HG02970 (cell line): ENCODE results near the gene AKAP13.
A peak's percentile ranks its signal among the peaks of the same experiment; 100 is the strongest.
"Not testable (repeated sequence)": the region's sequence is repeated elsewhere in the genome, so short reads cannot be mapped to it uniquely, and the experiment has no call there.

Experiments
- ATAC-seq: cut with Tn5 transposase; IDR thresholded peaks from one replicate; pipeline ENCODE4 v1.9.1; 2021; ENCODE audit warnings: mild to moderate bottlenecking, moderate library complexity, moderate number of reproducible peaks; ENCODE audit not compliant: unreplicated experiment, low FRiP score

AKAP13 gene

GRCh38 chr15:85430406-85431204, 50.2 kb downstream of the AKAP13 start:
- ATAC-seq: no peak

GRCh38 chr15:85439996-85440395, 59.6 kb downstream of the AKAP13 start:
- no peak for ATAC-seq

- ATAC-seq: no peak
Measured at GRCh38 chr15:85440451-85440850, 60.0 kb downstream of the AKAP13 start.

- not testable (repeated sequence) for ATAC-seq
Measured at GRCh38 chr15:85441854-85442253, 61.5 kb downstream of the AKAP13 start.

- peak; percentile 38 for ATAC-seq
Measured at GRCh38 chr15:85443046-85443445, 62.6 kb downstream of the AKAP13 start.

GRCh38 chr15:85443593-85444087, 63.2 kb downstream of the AKAP13 start:
- ATAC-seq: peak; percentile 66

- ATAC-seq: no peak
Measured at GRCh38 chr15:85444122-85444745, 63.8 kb downstream of the AKAP13 start.

- no peak for ATAC-seq
Measured at GRCh38 chr15:85445361-85445760, 65.0 kb downstream of the AKAP13 start.

GRCh38 chr15:85451099-85451700, 70.8 kb downstream of the AKAP13 start:
- ATAC-seq: no peak

- ATAC-seq: no peak
Measured at GRCh38 chr15:85452436-85452835, 72.0 kb downstream of the AKAP13 start.

GRCh38 chr15:85453144-85453872, 72.9 kb downstream of the AKAP13 start:
- no peak for ATAC-seq

- no peak for ATAC-seq
Measured at GRCh38 chr15:85454403-85454802, 74.0 kb downstream of the AKAP13 start.

GRCh38 chr15:85455891-85456290, 75.5 kb downstream of the AKAP13 start:
- ATAC-seq: no peak

- ATAC-seq: peak; percentile 26
Measured at GRCh38 chr15:85456798-85457197, 76.4 kb downstream of the AKAP13 start.

GRCh38 chr15:85457392-85457968, 77.1 kb downstream of the AKAP13 start:
- peak; percentile 70 for ATAC-seq

GRCh38 chr15:85458764-85459163, 78.4 kb downstream of the AKAP13 start:
- ATAC-seq: no peak

- ATAC-seq: no peak
Measured at GRCh38 chr15:85462029-85462428, 81.6 kb downstream of the AKAP13 start.

- ATAC-seq: no peak
Measured at GRCh38 chr15:85463276-85463892, 83.0 kb downstream of the AKAP13 start.

- ATAC-seq: no peak
Measured at GRCh38 chr15:85463976-85464375, 83.6 kb downstream of the AKAP13 start.

GRCh38 chr15:85464471-85464870, 84.1 kb downstream of the AKAP13 start:
- no peak for ATAC-seq
